ENCODE results near the gene EDAR. TPM values are rescaled to one million over a fixed set of nuclear protein-coding genes. Genes with fewer than 3 reads are reported as not detected.

EDAR gene
- total RNA-seq, 1 donor from 2014 or later, result not detected

GRCh38 chr2:108958632-108959341 is 30.2 kb downstream of the EDAR start:
- DNase-seq, result no peak

GRCh38 chr2:108958002-108958401 is 31.0 kb downstream of the EDAR start:
- no peak for DNase-seq
- no peak overlapping the region for H3K4me3 Mint-ChIP-seq (ENCODE audit: unreplicated experiment)
- H3K27ac Mint-ChIP-seq (ENCODE audit: unreplicated experiment), result no peak overlapping the region
- no peaks in the 10 kb centered on the region for H3K27me3 Mint-ChIP-seq (ENCODE audit: unreplicated experiment)
- H3K4me1 Mint-ChIP-seq (ENCODE audit: low read depth, unreplicated experiment), result no peaks in the 10 kb centered on the region
- H3K9me3 Mint-ChIP-seq (ENCODE audit: unreplicated experiment), result peaks cover 3% of the 10 kb centered on the region
- TF ChIP-seq CTCF (IDR thresholded peaks at IDR 0.05; ENCODE audit: partially characterized antibody, unreplicated experiment), result no peak
- H3K36me3 Mint-ChIP-seq (ENCODE audit: unreplicated experiment), result no peaks in the 10 kb centered on the region

More at GRCh38 chr2:108958632-108959341, 30.2 kb downstream of the EDAR start:
- Mint-ChIP-seq H3K4me3 (ENCODE audit: unreplicated experiment) (no peak overlapping the region), H3K27me3 (ENCODE audit: unreplicated experiment) (no peaks in the 10 kb centered on the region), H3K27ac (ENCODE audit: unreplicated experiment) (no peak overlapping the region), H3K4me1 (ENCODE audit: low read depth, unreplicated experiment) (no peaks in the 10 kb centered on the region), H3K9me3 (ENCODE audit: unreplicated experiment) (no peaks in the 10 kb centered on the region), H3K36me3 (ENCODE audit: unreplicated experiment) (no peaks in the 10 kb centered on the region)
- no peak for TF ChIP-seq CTCF (IDR thresholded peaks at IDR 0.05; ENCODE audit: partially characterized antibody, unreplicated experiment)

GRCh38 chr2:108956375-108956774 is 32.6 kb downstream of the EDAR start:
- TF ChIP-seq CTCF (IDR thresholded peaks at IDR 0.05; ENCODE audit: partially characterized antibody, unreplicated experiment), result no peak
- Mint-ChIP-seq H3K27me3 (ENCODE audit: unreplicated experiment) (no peaks in the 10 kb centered on the region), H3K4me1 (ENCODE audit: low read depth, unreplicated experiment) (no peaks in the 10 kb centered on the region), H3K9me3 (ENCODE audit: unreplicated experiment) (peaks cover 3% of the 10 kb centered on the region), H3K27ac (ENCODE audit: unreplicated experiment) (no peak overlapping the region), H3K4me3 (ENCODE audit: unreplicated experiment) (no peak overlapping the region), H3K36me3 (ENCODE audit: unreplicated experiment) (peaks cover 5% of the 10 kb centered on the region)
- no peak for DNase-seq

DNA sequence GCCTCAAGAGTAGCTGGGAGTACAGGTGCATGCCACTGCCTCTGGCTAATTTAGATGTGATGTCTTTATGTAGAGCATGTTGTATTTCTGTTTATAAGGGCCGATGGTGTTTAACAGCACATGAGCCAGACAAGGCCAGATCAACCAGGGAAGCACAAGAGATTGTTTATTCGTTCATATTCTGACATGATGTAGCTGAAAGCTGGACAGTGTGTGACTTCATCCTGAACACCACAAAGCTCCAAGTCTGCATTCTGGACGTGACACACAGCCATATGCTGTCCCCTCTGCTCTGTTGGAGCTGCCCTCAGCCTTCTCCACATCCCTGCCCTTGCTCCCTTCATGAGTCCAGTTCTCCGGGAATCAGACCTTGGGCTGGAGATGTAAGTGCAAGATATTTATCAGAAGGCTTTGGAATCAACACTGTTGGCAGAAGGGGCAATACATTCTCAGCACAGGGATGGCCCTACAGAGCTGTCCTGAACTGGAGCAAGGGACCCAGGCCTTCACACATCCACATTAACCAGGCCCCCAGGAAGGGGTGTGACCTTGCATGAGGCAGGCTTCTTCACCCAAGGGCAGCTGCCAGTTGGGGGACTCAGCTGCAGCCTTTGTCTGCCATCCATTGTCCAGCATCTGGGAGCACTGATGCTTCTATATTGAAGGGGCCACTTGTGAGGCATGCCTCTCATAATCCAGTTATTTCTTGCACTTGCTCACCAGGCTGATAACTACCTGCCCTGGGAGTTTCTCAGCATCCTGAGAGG is 38.5 kb downstream of the EDAR start:
- Mint-ChIP-seq H3K27me3 (ENCODE audit: unreplicated experiment) (peaks cover 2% of the 10 kb centered on the region), H3K4me3 (ENCODE audit: unreplicated experiment) (no peak overlapping the region), H3K27ac (ENCODE audit: unreplicated experiment) (no peak overlapping the region), H3K36me3 (ENCODE audit: unreplicated experiment) (peaks cover 29% of the 10 kb centered on the region), H3K9me3 (ENCODE audit: unreplicated experiment) (peaks cover 12% of the 10 kb centered on the region), H3K4me1 (ENCODE audit: low read depth, unreplicated experiment) (no peaks in the 10 kb centered on the region)
- no peak for TF ChIP-seq CTCF (IDR thresholded peaks at IDR 0.05; ENCODE audit: partially characterized antibody, unreplicated experiment)
- no peak for DNase-seq

All from glutamatergic neuron (in vitro differentiated cells).